NB4 (cell line): Measurements from ENCODE around the gene PF4V1.

Source experiments
- MYC ChIP-seq: IDR thresholded peaks from 2 replicates; pipeline ENCODE4 v1.6.1; 2011; ENCODE audit warnings: low read depth, low read length
- POLR2A ChIP-seq: IDR thresholded peaks from 2 replicates; pipeline ENCODE4 v1.6.1; 2011; ENCODE audit warnings: mild to moderate bottlenecking; ENCODE audit not compliant: insufficient read length; ENCODE audit errors: extremely low read depth
- TF ChIP-seq, protein P1 (sequence below): IDR thresholded peaks from one replicate; pipeline ENCODE4 v1.5.1; 2012; ENCODE audit warnings: low read depth, low read length
- TF ChIP-seq, protein P2 (sequence below): IDR thresholded peaks from 2 replicates; pipeline ENCODE4 v1.6.1; 2011; ENCODE audit warnings: low read depth, low read length

DNA sequence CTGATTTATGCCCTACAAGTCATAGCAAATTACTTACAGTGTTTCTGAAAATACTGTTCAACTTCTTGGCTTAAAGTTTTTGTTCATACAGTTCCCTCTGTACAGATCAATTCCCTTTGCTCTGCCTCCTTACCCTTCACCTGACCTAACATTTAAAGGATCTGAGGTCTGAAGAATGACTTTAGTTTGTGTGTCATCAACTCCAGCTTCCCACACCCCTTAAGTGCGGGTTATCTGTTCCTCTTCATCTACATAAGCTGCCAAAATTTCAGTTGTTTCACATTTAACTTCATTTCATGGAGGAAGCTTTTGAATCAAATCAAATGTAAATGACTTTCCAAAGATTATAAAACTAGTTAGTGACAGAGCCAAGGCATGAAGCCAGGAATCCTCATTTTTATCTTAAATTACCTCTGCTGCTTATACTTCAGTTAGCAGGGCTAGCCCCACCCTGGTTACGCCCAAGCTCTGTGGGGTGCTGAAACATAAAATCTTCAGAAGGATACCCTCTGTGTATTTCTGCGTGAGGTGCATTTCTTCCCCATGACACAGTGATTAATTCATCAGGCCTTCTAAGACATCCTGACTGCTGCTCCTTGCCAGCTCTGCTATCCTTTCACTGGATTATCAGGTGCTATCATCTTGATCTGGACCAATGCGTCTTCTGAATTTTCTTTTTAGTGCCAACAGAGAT, 32.6 kb downstream of the PF4V1 start:
- TF ChIP-seq POLR2A, result no peak
- TF ChIP-seq, protein P1, sequence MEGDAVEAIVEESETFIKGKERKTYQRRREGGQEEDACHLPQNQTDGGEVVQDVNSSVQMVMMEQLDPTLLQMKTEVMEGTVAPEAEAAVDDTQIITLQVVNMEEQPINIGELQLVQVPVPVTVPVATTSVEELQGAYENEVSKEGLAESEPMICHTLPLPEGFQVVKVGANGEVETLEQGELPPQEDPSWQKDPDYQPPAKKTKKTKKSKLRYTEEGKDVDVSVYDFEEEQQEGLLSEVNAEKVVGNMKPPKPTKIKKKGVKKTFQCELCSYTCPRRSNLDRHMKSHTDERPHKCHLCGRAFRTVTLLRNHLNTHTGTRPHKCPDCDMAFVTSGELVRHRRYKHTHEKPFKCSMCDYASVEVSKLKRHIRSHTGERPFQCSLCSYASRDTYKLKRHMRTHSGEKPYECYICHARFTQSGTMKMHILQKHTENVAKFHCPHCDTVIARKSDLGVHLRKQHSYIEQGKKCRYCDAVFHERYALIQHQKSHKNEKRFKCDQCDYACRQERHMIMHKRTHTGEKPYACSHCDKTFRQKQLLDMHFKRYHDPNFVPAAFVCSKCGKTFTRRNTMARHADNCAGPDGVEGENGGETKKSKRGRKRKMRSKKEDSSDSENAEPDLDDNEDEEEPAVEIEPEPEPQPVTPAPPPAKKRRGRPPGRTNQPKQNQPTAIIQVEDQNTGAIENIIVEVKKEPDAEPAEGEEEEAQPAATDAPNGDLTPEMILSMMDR, result no peak
- TF ChIP-seq MYC, result no peak
- TF ChIP-seq, protein P2, sequence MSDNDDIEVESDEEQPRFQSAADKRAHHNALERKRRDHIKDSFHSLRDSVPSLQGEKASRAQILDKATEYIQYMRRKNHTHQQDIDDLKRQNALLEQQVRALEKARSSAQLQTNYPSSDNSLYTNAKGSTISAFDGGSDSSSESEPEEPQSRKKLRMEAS, result no peak
